Thyroid gland (tissue), 4 donors: Measurements from ENCODE around the gene CDKN3.

ENCODE experiments used
- POLR2A ChIP-seq, 2 donors: fragments of 450-650 bp; IDR thresholded peaks; one replicate each; pipeline ENCODE4 v1.6.1; 2017; ENCODE audit warnings: antibody characterized with exemption in 2 of 2, mild to moderate bottlenecking in 2 of 2, moderate library complexity in 1 of 2
- TF ChIP-seq, protein P1 (sequence below), 6 experiments: fragments of 200-600 bp in 3 of 6; fragments of 450-650 bp in 3 of 6; sonication (generic) in 3 of 6; IDR thresholded peaks; one replicate each; pipeline ENCODE4 v1.5.1; 2016 to 2019; ENCODE audit warnings: antibody characterized with exemption in 6 of 6, mild to moderate bottlenecking in 2 of 6, inconsistent platforms in 1 of 6, moderate library complexity in 1 of 6

DNA sequence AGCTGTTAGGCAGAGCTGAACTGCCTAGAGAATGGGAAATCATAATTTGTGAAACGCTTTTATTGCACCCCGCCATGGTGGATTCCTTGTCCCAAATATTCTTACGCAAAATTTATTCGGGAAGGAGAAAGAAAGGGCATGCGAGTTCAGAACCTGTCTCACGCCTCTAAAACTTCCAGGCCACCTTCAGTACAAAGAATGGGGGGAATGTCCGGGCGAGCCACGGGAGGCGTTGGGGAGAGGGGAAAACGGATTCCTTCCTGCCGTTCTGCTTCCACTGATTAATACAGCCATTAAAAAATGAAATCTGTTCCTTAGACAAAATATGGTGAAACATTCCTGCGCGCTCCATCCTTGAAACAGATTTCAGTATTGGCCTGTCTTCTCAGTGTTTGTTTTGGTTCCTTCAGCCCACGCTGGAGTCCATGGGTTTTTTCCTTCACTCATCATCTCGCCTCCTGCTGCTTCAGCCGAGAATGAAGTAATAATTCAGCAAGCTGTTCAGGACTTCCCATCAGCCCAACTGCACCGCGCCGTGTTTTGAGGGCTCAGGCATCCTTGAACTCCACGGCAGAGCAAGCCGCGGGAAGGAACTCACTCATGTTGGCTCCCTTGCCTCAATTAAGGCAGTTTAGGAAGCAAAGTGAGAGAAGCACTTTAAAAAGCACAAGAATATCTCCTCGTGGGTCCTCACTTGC lies 47.7 kb upstream of the CDKN3 start:
- TF ChIP-seq, protein P1, sequence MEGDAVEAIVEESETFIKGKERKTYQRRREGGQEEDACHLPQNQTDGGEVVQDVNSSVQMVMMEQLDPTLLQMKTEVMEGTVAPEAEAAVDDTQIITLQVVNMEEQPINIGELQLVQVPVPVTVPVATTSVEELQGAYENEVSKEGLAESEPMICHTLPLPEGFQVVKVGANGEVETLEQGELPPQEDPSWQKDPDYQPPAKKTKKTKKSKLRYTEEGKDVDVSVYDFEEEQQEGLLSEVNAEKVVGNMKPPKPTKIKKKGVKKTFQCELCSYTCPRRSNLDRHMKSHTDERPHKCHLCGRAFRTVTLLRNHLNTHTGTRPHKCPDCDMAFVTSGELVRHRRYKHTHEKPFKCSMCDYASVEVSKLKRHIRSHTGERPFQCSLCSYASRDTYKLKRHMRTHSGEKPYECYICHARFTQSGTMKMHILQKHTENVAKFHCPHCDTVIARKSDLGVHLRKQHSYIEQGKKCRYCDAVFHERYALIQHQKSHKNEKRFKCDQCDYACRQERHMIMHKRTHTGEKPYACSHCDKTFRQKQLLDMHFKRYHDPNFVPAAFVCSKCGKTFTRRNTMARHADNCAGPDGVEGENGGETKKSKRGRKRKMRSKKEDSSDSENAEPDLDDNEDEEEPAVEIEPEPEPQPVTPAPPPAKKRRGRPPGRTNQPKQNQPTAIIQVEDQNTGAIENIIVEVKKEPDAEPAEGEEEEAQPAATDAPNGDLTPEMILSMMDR (IDR thresholded peaks at IDR 0.05): no peak
- TF ChIP-seq POLR2A (IDR thresholded peaks at IDR 0.05): no peak
